Measurements from ENCODE around the gene SMARCB1. TPM values are rescaled to one million over a fixed set of nuclear protein-coding genes. Genes with fewer than 3 reads are reported as not detected.
A peak's percentile ranks its signal among the peaks of the same experiment; 100 is the strongest.

SMARCB1 gene
- total and polyA plus RNA-seq, 2 experiments from 2014 or later: 114 to 132 TPM

GRCh38 chr22:23831781-23832180 lies 45.0 kb downstream of the SMARCB1 start (continued):
- TF ChIP-seq ZNF462 (CRISPR knock-in tag; IDR thresholded peaks at IDR 0.05): no peak

- Mint-ChIP-seq H3K9me3 (no peaks in the 10 kb centered on the region; the same call in 2 of the 3 replicates), H3K27ac (peak overlapping the region; percentile 80; the same call in 1 of the 2 replicates), H3K36me3 (ENCODE audit: low read depth) (peaks cover 37% of the 10 kb centered on the region), H3K4me1 (peaks cover 3% of the 10 kb centered on the region; the same call in 2 of the 3 replicates), H3K27me3 (ENCODE audit: insufficient read depth, low read depth, poor library complexity) (peaks cover 14% of the 10 kb centered on the region), H3K4me3 (no peak overlapping the region)
- H3K27me3 ChIP-seq (ENCODE audit: insufficient read depth): no peaks in the 10 kb centered on the region
- ATAC-seq (no peak), DNase-seq (ENCODE audit: low spot score) (no peak)
- H3K27ac ChIP-seq (ENCODE audit: low read depth): no peak overlapping the region
- no peaks in the 10 kb centered on the region for H3F3A ChIP-seq (replicated peaks; ENCODE audit: low read depth)
- H4K20me1 ChIP-seq (replicated peaks; ENCODE audit: insufficient read depth): peaks cover 4% of the 10 kb centered on the region; the same call in 1 of the 2 replicates
- no peak overlapping the region for H2AFZ ChIP-seq
- H3K9me2 ChIP-seq (ENCODE audit: insufficient read depth): no peaks in the 10 kb centered on the region
- no peak overlapping the region for H3K4me2 ChIP-seq
- no peaks in the 10 kb centered on the region for H3K4me1 ChIP-seq (ENCODE audit: insufficient read depth)
- no peak overlapping the region for H3K4me3 ChIP-seq
- no peaks in the 10 kb centered on the region for H3K79me2 ChIP-seq (replicated peaks; ENCODE audit: insufficient read depth)
- no peaks in the 10 kb centered on the region for H3K36me3 ChIP-seq (ENCODE audit: insufficient read depth)
- TF ChIP-seq ETS1 (IDR thresholded peaks at IDR 0.05): no peak
- TF ChIP-seq STAT1 (IDR thresholded peaks at IDR 0.05; ENCODE audit: unreplicated experiment): no peak
- no peak for TF ChIP-seq NANOG (IDR thresholded peaks at IDR 0.05; ENCODE audit: borderline replicate concordance)
- TF ChIP-seq REST (IDR thresholded peaks at IDR 0.05; ENCODE audit: unreplicated experiment): no peak
- no peak for TF ChIP-seq ZNF114 (CRISPR knock-in tag; IDR thresholded peaks at IDR 0.05)
- TF ChIP-seq CREB1 (CRISPR knock-in tag; IDR thresholded peaks at IDR 0.05; ENCODE audit: low read depth): no peak
- TF ChIP-seq ZNF331 (CRISPR knock-in tag; IDR thresholded peaks at IDR 0.05; ENCODE audit: low read depth): no peak
- TF ChIP-seq EZH2 (IDR thresholded peaks at IDR 0.05; ENCODE audit: low read depth, unreplicated experiment): no peak
Measured at GRCh38 chr22:23832226-23833016, 45.7 kb downstream of the SMARCB1 start.

All from GM23338 (cell line).